Erythroblast (primary cell): Measurements from ENCODE around the gene EDIL3.
"Not testable (repeated sequence)": the region's sequence is repeated elsewhere in the genome, so short reads cannot be mapped to it uniquely, and the experiment has no call there.

ENCODE experiments used
- DNase-seq, 2 experiments: peaks; one replicate each; lab custom pipeline; 2025; lab: John Stamatoyannopoulos, UW
- GATA1 ChIP-seq: IDR thresholded peaks from 2 replicates; pipeline ENCODE4 v1.6.1; 2011; ENCODE audit warnings: low read depth, mild to moderate bottlenecking, control low read depth, low read length, moderate library complexity
- POLR2A ChIP-seq: IDR thresholded peaks from 2 replicates; pipeline ENCODE4 v1.6.1; 2011; ENCODE audit warnings: mild to moderate bottlenecking, low read length

The EDIL3 gene

GRCh38 chr5:84364043-84364442, 20.6 kb downstream of the EDIL3 start:
- no peak for TF ChIP-seq GATA1
- no peak for TF ChIP-seq POLR2A
- DNase-seq, result no peak

DNA sequence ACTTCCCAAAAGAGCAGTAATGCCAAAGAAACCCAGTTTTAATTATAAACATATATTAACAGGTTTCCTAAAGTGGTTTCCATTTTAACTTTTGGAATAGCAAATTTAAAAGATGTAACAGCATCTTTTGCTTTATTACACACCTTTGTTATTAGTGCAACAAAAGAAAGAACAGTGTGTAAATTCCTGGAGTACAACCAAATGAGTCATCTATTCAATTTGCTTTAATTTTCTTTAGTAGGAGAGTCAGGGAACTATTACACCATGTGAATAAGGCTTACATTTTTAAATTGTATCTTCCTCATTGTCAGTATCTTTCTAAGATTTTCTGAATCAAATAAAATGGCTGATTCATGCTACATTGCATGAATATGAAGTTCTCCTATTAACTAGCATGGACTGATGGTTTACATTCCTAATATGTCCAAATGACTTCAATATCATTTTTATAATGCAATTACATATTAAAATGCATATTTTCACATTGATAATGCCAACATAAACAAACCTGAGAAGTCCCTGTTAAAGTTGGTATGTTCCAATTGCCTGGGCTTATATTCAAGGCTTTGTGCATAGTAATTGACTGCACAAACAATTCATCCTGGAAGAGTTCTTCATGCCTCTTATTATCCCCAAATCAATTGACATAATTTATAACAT, 22.5 kb downstream of the EDIL3 start:
- DNase-seq, result no peak
- no peak for TF ChIP-seq GATA1
- no peak for TF ChIP-seq POLR2A

DNA sequence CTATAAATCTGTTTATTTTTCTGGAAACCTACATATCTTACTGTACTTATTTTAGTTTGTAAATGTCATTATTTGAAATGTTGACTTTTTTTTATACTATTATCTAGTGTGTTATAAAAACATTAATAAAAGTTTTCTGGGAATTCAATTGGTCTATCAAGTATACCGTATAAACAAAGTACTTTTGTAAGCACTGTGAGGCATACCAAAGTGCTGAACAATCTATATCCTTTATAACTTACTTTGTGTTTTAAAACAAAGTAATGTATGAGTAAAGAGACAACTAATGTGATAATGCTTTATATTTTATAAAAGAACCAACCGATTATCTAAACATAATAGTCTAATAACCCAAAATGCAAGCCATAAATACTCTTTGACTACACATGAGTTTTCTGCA, 23.1 kb downstream of the EDIL3 start:
- DNase-seq, result no peak

GRCh38 chr5:84360056-84360455, 24.6 kb downstream of the EDIL3 start:
- TF ChIP-seq POLR2A, result no peak
- no peak for TF ChIP-seq GATA1
- no peak for DNase-seq

More for the DNA sequence above, 23.1 kb downstream of the EDIL3 start:
- no peak for TF ChIP-seq GATA1
- no peak for TF ChIP-seq POLR2A

DNA sequence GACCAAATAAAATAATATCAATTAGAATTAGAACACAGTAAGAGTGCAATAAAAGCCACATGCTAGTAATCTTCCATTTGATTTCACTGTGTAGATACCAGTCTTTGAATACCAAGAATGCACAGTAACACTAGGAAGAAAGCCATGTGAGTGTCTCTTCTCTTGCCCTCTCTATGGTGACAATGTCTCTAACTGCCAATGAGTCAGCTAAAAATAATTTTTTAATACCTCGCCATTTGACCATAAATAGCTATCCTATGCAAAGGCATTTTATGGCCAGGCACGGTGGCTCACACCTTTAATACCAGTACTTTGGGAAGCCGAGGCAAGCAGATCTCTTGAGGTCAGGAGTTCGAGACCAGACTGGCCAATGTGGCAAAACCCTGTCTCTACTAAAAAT, 30.6 kb downstream of the EDIL3 start:
- no peak for DNase-seq

DNA sequence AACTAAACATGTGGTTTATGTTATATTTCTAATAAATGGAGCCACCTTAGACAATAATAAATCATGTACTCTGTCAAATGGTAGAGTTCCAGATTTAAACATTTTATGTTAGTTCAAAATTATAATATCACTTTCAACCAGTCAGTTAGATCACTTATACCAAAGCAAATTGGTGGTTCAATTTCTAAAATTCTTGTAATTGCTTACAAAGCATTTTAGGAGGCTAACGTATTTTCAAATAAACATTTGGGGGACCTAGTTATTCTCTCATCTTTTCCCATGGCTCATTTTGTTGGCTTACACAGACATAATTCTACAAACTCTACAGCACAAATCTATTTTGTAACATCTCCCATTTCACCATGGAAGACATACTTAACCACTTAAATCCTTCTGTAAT, 39.9 kb downstream of the EDIL3 start:
- TF ChIP-seq GATA1, result no peak
- TF ChIP-seq POLR2A, result no peak
- DNase-seq, result no peak

More for the DNA sequence above, 30.6 kb downstream of the EDIL3 start:
- TF ChIP-seq GATA1, result no peak
- TF ChIP-seq POLR2A, result no peak

DNA sequence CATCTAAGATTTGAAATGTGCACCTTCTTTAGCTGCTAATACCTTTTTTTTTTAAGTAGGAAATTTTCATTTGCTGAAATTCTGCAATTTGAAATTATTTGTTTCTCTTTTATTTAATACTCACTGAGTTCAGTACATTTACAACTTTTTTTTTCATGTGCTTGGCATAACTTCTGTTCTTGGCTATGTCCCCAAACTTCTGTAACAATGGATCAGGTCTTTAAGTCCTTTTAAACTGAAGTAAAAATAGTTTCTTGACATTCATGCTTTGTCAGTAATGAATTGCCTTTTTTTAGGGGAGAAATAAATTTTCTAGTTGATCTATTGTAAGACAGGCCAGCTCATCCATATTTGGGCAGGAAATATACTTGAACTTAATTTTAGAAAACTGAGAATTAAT, 41.5 kb downstream of the EDIL3 start:
- DNase-seq, result no peak
- no peak for TF ChIP-seq GATA1
- no peak for TF ChIP-seq POLR2A

DNA sequence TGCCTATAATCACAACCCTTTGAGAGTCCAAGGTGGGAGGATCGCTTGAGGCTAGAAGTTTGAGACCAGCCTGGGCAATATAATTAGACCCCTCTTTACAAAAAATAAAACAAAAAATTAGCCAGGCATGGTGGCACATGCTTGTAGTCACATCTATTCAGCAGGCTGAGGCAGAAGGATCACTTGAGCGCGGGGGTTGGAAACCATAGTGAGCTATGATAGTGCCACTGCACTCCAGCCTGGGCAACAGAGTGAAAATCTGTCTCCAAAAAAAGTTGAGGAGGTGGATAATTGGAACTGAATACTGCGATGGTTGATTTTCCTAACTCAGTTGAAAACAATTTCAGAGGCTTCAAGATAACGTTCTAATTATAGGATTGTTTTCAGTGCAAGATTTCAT, 52.6 kb downstream of the EDIL3 start:
- TF ChIP-seq POLR2A (no peak), GATA1 (no peak)
- no peak for DNase-seq

GRCh38 chr5:84327591-84327990, 57.1 kb downstream of the EDIL3 start:
- no peak for DNase-seq
- TF ChIP-seq POLR2A (no peak), GATA1 (no peak)

DNA sequence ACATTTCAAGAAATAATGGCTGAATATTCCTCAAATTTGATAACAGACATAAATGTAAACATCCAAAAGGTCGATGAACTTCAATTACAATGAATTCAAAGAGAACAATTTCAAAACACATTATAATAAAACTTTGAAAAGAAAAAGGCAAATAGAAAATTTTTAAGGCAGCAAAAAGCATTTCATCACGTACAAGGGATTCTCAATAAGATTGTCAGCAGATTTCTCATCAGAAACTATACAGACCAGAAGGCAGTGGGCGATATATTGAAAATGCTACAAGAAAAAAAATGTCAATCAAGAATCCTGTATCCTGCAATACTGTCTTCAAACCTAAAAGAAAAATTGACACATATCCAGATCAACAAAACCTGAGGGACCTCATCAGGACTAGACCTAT, 62.0 kb downstream of the EDIL3 start:
- no peak for DNase-seq
- no peak for TF ChIP-seq POLR2A
- no peak for TF ChIP-seq GATA1

GRCh38 chr5:84317826-84318225, 66.9 kb downstream of the EDIL3 start:
- not testable (repeated sequence) for DNase-seq

DNA sequence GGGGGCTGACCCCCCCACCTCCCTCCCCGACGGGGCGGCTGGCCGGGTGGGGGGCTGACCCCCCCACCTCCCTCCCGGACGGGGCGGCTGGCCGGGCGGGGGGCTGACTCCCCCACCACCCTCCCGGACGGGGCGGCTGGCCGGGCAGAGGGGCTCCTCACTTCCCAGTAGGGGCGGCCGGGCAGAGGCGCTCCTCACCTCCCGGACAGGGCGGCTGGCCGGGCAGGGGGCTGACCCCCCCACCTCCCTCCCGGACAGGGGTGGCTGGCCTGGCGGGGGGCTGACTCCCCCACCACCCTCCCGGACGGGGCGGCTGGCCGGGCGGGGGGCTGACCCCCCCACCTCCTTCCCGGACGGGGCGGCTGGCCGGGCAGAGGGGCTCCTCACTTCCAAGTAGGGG, 72.4 kb downstream of the EDIL3 start:
- DNase-seq, result not testable (repeated sequence)

DNA sequence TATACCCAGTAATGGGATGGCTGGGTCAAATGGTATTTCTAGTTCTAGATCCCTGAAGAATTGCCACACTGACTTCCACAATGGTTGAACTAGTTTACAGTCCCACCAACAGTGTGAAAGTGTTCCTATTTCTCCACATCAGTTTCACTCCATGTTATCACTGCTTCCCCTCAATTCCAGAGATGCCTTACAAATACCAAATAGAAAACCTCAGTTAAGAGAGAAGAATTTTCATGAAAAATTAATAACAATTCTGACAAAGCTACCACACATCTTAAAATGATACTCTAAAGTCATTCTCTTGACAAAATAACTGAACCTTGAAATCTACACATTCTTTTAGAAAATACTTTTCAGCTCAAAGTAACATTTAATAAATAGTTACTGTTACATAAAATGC, 74.8 kb downstream of the EDIL3 start:
- DNase-seq, result not testable (repeated sequence)

DNA sequence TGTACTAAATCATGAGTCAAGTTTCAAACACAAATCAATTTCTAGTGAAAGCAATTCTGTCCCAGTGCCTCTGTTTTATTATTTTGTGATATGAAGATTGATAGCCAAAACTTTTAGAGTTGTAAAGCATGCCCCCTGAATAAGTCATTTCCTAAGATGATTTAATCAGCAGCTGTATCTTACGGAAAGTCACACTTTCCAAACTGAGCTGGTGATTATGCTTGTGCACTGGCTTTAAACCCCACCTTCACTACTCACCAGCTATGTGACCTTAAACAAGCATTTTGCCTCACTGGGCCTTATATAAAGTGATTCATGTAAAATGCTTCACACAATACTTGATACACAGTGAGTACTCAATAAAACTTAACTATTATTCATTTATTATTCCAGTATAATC, 78.1 kb downstream of the EDIL3 start:
- TF ChIP-seq POLR2A (no peak), GATA1 (no peak)
- no peak for DNase-seq

DNA sequence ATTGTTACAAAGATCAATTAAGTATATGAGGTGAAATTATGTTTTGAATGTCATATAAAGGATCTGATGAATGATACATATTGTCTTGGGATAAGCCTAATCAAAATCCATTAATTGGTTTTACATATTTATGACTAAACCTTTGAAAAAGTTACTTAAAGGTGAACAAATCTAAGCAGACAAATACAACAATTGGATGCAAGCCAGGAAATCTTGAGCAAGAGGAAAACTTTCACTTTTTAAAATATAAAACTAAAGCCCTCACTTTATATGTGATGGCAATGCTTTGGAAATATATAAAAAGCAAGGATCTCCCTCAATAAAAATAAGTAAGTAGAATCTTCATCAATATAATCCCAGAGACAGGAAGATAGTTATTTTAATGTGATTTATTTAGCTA, 80.1 kb downstream of the EDIL3 start:
- TF ChIP-seq POLR2A (no peak), GATA1 (no peak)
- DNase-seq, result no peak

DNA sequence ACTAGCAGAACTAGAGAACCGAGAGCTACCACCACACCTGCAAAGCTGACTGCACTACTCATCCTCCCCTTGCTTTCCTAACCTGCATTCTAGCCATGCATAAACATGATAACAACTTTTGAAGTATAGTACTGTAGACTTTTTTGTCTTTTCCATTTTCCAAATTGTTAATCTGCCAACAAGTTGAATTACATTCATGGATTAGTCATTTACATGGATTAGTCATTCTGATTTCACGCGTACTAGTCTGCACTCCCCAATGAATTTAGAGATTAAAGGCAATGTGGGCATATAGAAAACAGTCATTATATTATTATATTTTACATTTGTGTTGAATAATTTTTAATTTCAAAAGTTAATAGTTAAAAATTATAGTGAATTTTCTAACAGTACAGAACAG, 81.4 kb downstream of the EDIL3 start:
- no peak for DNase-seq
- TF ChIP-seq POLR2A (no peak), GATA1 (no peak)
